ENCODE data around the gene AJM1.

DNA sequence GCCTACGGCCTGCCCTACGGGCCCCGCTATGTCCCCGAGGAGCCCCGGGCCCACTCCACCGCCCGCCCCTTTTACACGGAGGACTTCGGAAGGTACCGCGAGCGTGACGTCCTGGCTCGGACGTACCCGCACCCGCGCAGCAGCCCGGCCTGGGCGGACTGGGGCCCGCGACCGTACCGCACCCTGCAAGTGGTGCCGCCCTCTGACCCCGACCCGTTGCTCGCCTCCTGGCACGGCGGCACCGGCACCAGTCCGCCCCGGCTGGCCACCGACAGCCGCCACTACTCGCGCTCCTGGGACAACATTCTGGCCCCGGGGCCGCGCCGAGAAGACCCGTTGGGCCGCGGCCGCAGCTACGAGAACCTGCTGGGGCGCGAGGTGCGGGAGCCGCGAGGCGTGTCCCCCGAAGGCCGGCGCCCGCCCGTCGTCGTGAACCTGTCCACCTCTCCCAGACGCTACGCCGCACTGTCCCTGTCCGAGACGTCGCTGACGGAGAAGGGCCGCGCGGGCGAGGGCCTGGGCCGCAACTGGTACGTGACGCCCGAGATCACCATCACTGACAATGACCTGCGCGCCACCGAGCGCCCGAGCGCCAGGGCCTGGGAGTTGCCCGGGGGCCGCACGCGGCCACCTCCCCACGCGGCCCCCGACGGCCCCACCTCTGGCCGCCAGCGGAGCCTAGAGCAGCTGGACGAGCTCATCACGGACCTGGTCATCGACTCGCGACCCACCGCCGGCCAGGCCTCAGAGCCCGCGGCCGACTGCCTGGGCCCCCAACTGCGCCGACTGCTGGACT is 3.4 kb downstream of the AJM1 start:
- TF ChIP-seq POLR2AphosphoS5 (IDR thresholded peaks at IDR 0.05; ENCODE audit: low read depth, low read length) (no peak), POLR2A (IDR thresholded peaks at IDR 0.05; ENCODE audit: low read depth, low read length) (no peak), TAF1 (IDR thresholded peaks at IDR 0.05; ENCODE audit: low read depth, low read length) (no peak), SPI1 (IDR thresholded peaks at IDR 0.05; ENCODE audit: low read depth, low read length) (no peak), PAX5 (IDR thresholded peaks at IDR 0.05; ENCODE audit: insufficient read depth, low read length, severe bottlenecking) (no peak), POU2F2 (IDR thresholded peaks at IDR 0.05; ENCODE audit: low read depth, low read length) (no peak)

Data from GM12891 (cell line).